ENCODE data around the gene MACROD1. TPM values are rescaled to one million over a fixed set of nuclear protein-coding genes. Genes with fewer than 3 reads are reported as not detected.

The MACROD1 gene
- total RNA-seq, 4 donors from 2014 or later = 10.4 to 31.5 (median 19.5) TPM

DNA sequence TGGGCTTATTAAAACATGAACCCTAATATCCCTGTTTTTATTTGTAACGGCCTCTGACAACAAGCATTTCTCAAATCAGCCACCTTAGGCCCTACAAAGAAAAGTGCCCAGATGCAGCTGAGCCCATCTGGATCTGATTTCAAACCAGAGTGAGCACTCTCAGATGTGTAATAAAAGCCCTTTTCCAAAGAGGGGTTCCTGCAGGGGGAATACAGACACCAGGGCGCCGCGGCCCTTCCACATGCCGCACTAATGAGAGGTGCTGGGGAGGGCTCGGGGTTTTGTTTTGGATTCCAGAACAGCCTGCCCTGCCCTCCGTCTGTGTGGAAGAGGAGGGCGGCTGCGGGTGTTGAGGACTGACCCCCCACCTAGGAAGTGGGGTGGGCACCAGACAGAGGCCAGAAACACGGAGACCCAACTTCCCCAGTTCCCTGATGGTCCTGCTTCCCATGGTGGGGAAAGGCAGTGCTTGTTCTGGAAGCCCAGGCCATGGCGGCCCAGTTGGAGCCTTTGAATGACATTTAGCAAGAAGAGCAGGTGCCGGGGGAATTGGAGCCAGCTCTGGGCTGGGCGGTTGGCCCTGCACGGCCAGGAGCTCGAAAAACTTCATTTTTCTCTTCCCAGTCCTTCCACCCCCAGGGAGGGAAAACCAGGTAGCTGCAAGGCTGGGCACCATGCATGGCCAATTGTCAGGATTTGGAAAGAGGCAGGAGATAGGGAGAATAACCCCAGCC is 63.7 kb downstream of the MACROD1 start:
- H3K9me3 ChIP-seq = no peaks in the 10 kb centered on the region
- H3K27ac ChIP-seq = no peak overlapping the region
- WGBS, 2 donors = 67 to 96% methylated on average over 1 to 7 of the region's 15 CpGs
- TF ChIP-seq, protein P1, sequence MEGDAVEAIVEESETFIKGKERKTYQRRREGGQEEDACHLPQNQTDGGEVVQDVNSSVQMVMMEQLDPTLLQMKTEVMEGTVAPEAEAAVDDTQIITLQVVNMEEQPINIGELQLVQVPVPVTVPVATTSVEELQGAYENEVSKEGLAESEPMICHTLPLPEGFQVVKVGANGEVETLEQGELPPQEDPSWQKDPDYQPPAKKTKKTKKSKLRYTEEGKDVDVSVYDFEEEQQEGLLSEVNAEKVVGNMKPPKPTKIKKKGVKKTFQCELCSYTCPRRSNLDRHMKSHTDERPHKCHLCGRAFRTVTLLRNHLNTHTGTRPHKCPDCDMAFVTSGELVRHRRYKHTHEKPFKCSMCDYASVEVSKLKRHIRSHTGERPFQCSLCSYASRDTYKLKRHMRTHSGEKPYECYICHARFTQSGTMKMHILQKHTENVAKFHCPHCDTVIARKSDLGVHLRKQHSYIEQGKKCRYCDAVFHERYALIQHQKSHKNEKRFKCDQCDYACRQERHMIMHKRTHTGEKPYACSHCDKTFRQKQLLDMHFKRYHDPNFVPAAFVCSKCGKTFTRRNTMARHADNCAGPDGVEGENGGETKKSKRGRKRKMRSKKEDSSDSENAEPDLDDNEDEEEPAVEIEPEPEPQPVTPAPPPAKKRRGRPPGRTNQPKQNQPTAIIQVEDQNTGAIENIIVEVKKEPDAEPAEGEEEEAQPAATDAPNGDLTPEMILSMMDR (IDR thresholded peaks at IDR 0.05) = no peak
- TF ChIP-seq POLR2A (IDR thresholded peaks at IDR 0.05) = no peak
- intact Hi-C loops (cut with DNase I) = no loop called here
- H3K36me3 ChIP-seq = no peaks in the 10 kb centered on the region
- no peak for DNase-seq
- H3K27me3 ChIP-seq = no peaks in the 10 kb centered on the region
- no peaks in the 10 kb centered on the region for H3K4me1 ChIP-seq
- no peak overlapping the region for H3K4me3 ChIP-seq

DNA sequence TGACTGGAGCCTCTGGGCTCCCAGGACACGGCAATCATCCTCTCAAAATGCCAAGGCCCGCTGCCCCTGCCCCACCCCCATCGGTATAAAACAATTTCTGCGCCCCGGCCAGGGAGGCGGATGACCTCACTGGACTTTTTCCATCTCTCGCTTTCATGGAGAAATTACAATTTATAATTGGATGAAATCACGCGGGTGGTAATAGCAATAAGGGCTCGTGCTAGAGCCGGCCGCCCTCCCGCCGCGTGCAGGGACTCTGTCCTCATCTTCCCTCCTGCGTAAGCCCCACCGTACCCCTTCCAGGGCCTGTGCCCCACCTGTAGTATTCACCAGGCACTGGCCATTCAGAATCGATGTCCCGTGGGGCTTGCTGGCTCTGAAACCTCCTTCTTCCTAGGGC is 64.5 kb downstream of the MACROD1 start:
- no peak for DNase-seq
- Histone ChIP-seq H3K36me3 (no peaks in the 10 kb centered on the region), H3K4me1 (peaks cover 0 to 2% (median 0%) of the 10 kb centered on the region in 3 donors), H3K27ac (no peak overlapping the region), H3K4me3 (no peak overlapping the region), H3K9me3 (no peaks in the 10 kb centered on the region), H3K27me3 (no peaks in the 10 kb centered on the region)
- 74 to 91% methylated on average over 7 to 19 of the region's 19 CpGs for WGBS, 2 donors
- TF ChIP-seq, protein P1 (IDR thresholded peaks at IDR 0.05) = no peak
- intact Hi-C loops (cut with DNase I) = no loop called here

GRCh38 chr11:64100782-64101353 is 65.0 kb downstream of the MACROD1 start:
- peaks cover 0 to 8% (median 4%) of the 10 kb centered on the region in 3 donors for H3K4me1 ChIP-seq
- H3K4me3 ChIP-seq = no peak overlapping the region
- no peak for DNase-seq
- no peaks in the 10 kb centered on the region for H3K27me3 ChIP-seq
- no peak overlapping the region for H3K27ac ChIP-seq
- intact Hi-C loops (cut with DNase I) = no loop called here
- H3K9me3 ChIP-seq = no peaks in the 10 kb centered on the region
- no peak for TF ChIP-seq POLR2A (IDR thresholded peaks at IDR 0.05)
- TF ChIP-seq, protein P1 (IDR thresholded peaks at IDR 0.05) = no peak
- H3K36me3 ChIP-seq = no peaks in the 10 kb centered on the region
- 78 to 83% methylated on average over 4 to 5 of the region's 7 CpGs for WGBS, 2 donors

- no peak for DNase-seq
- Histone ChIP-seq H3K9me3 (no peaks in the 10 kb centered on the region), H3K36me3 (no peaks in the 10 kb centered on the region), H3K4me1 (peaks cover 0 to 13% (median 6%) of the 10 kb centered on the region in 3 donors), H3K27me3 (no peaks in the 10 kb centered on the region), H3K27ac (no peak overlapping the region), H3K4me3 (no peak overlapping the region)
- WGBS, 2 donors = 71 to 88% methylated on average over 7 of the region's 8 CpGs
- intact Hi-C loops (cut with DNase I) = no loop called here
- no peak for TF ChIP-seq POLR2A (IDR thresholded peaks at IDR 0.05)
- TF ChIP-seq, protein P1 (IDR thresholded peaks at IDR 0.05) = no peak
These were observed 65.6 kb downstream of the MACROD1 start for GRCh38 chr11:64100360-64100759.

- H3K27me3 ChIP-seq = no peaks in the 10 kb centered on the region
- intact Hi-C loops (cut with DNase I) = no loop called here
- H3K27ac ChIP-seq = no peak overlapping the region
- H3K36me3 ChIP-seq = no peaks in the 10 kb centered on the region
- H3K4me3 ChIP-seq = no peak overlapping the region
- H3K4me1 ChIP-seq = peaks cover 0 to 22% (median 6%) of the 10 kb centered on the region in 3 donors
- DNase-seq = no peak
- no peaks in the 10 kb centered on the region for H3K9me3 ChIP-seq
- WGBS, 2 donors = 66 to 90% methylated on average over 4 of the region's 4 CpGs
- no peak for TF ChIP-seq POLR2A (IDR thresholded peaks at IDR 0.05)
- TF ChIP-seq, protein P1 (IDR thresholded peaks at IDR 0.05) = no peak
These were observed 66.5 kb downstream of the MACROD1 start for GRCh38 chr11:64099436-64099835.
